ENCODE data around the gene CHSY3.

Gene CHSY3

DNA sequence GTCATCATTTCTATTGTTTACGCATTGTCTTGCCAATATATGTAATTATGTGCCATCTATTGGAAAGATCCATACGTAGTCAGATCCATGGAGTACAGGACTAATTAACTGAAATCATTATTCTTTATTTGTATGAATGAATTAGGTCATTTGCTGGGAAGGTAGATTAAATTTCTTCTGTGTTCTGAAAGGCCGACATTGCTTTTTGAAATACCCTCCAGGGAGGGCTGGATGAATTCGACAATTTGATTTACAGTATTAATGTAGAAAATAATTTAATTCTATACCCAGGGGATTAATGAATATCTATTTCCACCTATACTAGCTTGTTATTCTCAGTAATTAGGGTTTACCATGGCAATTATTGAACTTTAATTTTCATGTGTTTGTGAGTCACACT, 117.6 kb downstream of the CHSY3 start:
- DNase-seq (ENCODE audit: low spot score) (no peak), FAIRE-seq (no peak)

DNA sequence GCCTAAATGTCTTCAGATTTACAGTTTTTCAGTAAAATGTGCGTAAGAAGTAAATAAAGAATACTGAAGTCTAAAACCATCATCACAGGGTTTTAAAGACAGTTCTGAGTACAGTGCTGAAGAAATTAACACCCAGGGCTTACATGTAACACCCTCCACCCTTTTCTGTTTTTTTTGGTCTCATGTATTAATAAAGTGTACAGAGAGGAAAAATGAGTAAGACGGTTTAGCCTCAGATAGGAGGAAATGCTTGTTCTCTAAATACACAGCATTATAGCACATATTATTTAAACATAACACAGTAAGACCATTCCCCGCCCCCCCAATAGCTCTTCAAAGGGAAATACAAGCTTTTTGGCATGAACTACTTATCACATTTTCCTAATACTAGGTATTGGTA, 119.3 kb downstream of the CHSY3 start:
- no peak for DNase-seq (ENCODE audit: low spot score)

DNA sequence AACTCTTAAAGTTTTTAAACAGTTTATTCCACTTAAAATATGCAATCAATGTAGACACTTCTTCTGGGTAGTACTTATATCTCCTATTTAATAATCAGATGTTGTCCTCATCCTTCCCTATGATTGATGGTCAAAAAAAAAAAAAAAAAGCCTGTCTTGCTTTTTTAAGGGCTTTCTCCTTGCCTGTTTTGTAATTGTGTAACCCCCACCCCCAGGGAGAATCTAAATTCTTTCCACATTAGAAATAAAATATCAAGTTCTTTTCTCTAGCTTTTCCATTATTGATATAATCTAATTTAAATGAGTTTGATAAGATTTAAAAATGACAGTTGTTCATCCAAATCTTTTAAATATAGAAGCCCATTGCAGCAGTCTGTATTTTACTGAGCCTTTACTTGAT, 119.7 kb downstream of the CHSY3 start:
- FAIRE-seq (no peak), DNase-seq (ENCODE audit: low spot score) (no peak)

More for the DNA sequence above, 119.3 kb downstream of the CHSY3 start:
- FAIRE-seq = no peak

DNA sequence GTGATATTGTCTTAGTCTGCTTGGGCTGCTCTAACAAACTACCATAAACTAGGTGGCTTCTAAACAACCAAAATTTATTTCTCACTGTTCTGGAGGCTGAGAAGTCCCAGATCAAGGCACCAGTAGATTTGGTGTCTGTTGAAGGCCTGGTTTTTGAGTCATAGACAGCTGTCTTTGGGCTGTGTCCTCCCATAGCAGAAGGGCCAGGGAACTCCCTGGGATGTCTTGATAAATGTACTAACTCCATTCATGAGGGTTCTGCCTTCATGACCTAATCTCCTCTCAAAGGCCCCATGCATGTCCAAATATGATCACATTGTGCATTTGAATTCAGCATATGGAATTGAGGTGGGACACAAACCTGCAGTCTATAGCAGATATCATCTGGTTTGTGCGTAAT, 121.2 kb downstream of the CHSY3 start:
- DNase-seq (ENCODE audit: low spot score) = no peak
- no peak for FAIRE-seq

DNA sequence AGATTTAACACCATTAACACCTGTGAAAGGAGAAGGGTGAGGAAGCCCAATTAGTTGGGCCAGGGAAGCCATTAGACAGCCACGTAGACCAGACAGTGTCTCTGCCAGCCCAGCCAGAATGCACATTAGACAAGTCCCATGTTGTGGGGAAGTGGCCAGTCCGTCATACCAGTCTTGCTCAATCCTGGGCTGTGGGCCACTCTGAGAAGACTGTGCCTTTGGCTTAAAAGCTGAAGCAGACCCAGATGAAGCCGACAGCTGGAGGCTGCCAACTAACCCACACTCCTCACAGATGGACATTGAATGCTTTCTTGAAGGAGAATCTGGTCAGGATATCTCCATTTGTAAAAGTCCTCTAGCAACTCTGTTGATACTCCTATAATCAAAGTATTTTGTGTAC, 128.5 kb downstream of the CHSY3 start:
- DNase-seq (ENCODE audit: low spot score) (no peak), FAIRE-seq (no peak)

DNA sequence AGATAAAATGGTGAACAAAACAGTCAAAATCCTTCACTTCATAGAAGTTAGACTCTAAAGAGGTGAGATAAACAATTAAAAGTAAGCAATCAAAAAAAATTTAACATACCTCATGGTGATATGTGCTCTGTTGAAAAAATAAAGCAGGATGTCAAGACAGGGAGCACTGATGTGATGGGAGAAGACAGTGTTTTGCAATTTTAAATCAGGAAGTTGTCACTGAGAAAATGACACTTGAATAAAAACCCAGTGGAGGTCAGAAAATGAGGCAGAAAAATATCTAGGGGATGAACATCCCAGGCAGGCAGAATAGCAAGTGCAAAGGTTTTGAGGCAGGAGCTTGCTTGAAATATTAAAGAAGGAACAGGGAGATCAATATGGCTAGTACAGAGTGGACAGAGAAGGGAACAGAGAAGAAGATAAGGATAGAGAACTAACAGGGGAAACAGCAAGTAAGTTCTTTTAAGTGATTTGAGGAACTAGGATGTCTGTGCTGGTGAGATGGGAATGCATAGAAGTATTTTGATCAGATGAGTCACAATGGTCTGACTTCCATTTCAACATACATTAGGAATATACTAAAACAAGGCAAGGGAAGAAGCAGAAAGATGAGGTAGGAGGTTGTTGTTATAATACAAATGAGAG, 130.4 kb downstream of the CHSY3 start:
- DNase-seq (ENCODE audit: low spot score) (no peak), FAIRE-seq (no peak)

DNA sequence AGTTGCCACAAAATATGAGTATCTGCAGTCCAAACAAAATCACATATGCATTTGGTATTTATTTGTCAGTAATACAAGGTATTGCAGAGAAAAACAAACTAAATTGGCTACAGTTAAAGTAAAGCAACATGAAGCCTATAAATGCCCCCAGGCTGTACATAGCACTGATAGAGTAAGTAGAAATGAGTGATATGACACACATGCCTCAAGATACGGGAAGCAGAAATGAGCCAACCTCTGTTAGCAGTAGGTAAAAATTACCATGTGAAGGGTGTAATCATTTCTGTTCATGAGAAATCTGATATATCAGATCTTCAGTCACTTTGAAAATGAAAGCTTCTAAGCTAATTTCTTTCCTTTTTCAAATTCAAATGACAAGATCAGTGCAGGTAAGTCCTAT, 131.1 kb downstream of the CHSY3 start:
- no peak for DNase-seq (ENCODE audit: low spot score)
- FAIRE-seq = no peak

DNA sequence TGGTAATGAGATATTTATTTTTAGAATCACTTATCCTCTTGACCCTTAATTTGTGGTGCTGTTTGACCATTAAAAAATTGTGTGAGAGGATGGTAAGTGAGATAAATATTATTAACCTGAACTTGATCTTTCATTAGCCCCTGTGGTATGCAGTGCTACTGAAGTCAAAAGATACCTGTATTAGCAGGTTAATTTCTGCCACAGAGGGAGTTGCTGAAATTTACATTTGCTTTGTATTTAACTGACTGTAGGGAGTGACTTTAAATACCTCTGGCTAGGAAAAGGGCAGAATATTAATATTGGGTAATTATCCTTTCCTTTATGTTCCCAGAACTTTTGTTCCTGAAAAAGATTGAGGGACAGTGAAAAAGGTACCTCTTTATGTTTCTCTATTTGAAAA, 133.6 kb downstream of the CHSY3 start:
- DNase-seq (ENCODE audit: low spot score) (no peak), FAIRE-seq (no peak)

DNA sequence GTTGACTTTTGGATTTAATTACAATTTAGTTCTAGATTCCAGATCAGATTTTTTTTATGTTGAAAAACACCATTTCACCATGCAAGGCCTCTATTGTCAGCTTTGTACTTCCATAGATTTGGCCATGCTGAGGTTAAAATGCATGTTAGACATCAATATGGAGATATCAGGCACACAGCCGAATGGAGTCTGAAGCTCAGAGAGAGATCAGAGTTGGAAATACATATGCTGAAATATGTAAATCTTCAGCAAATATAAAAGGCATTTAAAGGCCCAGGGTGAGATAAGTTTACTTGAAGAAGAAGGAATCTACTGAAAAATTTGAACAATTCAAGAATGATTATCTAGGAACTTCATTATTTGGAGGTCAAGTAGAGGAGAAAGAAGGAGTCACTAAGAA, 139.6 kb downstream of the CHSY3 start:
- DNase-seq (ENCODE audit: low spot score) (no peak), FAIRE-seq (no peak)

DNA sequence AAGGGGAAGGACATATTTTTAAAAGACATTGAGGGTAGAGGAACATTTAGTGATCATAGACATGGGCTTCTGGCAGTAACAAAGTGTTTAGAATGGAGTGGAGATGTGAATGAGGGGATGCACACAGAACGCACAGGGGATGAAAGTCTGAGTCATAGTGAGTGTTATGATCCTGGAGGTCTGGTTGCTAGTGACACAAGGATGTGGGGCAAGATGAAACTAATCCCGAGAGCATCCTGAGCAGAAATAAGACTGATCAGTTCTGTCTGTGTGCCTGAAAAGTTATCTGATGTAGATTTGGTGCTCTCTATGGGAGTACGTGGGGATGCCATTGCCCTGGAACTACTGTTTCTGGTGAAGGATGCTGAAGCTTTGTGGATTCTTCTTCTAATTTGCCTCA, 141.1 kb downstream of the CHSY3 start:
- peak; percentile 25 for DNase-seq (ENCODE audit: low spot score)
- no peak for FAIRE-seq

DNA sequence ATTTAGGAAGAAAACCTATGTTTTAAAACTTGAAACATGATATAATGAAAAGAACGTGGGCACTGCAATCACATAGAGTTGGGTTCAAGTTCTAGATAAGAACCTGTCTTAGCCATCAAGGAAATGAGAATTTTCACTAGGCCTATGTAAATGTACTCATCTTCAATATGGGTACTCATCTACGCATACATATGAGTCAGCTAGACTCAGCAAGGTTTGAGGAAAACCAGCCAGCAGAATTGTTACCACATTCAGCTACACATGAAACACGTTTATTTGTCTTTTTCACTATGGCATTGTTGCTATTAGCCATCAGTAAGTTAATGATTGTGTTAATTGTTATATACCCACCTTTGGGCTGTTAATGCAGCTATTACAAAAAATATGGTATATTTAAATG, 146.3 kb downstream of the CHSY3 start:
- FAIRE-seq = no peak
- no peak for DNase-seq (ENCODE audit: low spot score)

DNA sequence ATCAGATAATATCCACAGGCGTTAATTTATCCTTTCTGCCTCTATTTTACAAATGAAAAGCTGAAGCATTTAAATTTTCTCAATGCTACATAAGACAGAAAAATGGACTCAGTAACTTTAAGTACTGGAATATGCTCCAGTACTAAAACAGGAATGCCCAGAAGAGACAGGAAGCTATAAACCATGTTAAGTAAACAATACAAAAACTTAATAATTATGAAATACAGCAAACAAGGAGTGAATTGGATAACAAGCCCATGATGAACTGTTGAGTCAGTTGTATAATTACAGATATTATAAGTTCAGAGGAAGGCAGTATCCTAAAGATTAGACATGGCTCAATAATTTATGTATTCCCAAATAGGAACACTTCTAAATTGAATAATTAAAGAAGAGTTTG, 148.5 kb downstream of the CHSY3 start:
- DNase-seq (ENCODE audit: low spot score) (no peak), FAIRE-seq (no peak)

DNA sequence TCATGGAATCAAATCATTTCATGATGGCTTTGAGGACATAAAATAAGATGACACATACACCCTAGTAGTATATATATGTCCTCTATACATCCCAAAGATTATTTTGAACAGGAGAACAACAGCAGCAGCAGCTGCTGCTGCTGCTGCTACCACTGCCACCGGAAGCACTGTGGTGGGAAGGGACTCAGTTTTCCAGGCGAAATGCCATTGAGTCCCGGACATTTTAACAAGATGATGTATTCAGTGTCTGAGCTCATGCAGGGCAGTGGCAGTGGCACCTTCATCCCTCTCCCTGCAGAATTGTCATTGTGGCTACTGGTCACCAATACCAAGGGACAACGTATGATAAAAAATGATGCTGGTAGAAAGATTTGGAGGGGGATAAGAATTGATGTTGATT, 151.3 kb downstream of the CHSY3 start:
- no peak for FAIRE-seq
- no peak for DNase-seq (ENCODE audit: low spot score)

DNA sequence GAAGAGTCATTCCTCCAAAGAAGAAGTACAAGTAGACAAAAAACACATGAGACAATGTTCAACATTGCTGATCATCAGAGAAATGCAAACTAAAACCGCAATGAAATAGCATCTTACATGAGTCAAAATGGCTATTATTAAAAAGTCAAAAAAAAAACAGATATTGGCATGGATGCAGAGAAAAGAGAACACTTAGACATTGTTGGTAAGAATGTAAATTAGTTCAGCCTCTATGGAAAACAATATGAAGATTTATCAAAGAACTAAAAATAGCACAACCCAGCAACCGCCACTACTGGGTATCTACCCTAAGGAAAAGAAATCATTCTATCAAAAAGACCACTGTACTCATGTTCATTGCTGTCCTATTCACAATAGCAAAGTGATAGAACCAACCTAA, 157.5 kb downstream of the CHSY3 start:
- DNase-seq (ENCODE audit: low spot score) (no peak), FAIRE-seq (no peak)

DNA sequence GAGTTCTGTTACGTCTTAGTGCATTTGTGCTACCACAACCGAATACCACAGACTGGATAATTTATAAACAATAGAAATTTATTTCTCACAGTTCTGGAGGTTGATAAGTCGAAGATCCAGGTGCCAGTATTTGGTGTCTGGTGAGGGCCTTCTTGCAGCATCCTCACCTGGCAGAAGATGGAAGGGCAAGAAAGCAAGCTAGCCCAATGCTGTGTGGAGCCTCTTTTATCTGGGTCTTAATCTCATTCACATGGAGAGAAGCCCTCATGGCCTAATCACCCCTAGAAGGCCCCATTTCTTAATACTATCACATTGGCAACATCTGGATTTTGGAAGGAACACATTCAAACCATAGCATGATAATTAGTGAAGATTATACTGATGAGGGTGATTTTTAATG, 159.3 kb downstream of the CHSY3 start:
- FAIRE-seq (no peak), DNase-seq (ENCODE audit: low spot score) (no peak)

DNA sequence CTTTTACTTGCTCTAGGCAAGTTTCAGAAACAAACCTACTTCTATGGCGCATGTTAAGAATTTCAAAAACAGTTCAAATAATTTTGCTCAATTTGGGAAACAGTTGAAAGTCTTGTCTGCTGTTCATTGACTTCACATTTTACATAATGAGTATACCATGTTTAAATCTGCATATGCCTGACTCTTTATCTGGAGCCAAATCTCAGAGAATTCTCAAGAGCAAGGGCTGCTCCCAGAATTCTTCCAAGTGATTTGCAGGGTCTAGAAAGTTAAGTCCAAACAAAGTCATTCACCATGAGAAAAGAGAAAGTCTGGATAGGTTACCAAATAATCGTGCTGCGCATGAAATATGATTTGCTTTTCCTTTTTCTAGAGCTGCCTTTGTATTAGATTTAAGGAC, 160.2 kb downstream of the CHSY3 start:
- DNase-seq (ENCODE audit: low spot score) = no peak
- no peak for FAIRE-seq

DNA sequence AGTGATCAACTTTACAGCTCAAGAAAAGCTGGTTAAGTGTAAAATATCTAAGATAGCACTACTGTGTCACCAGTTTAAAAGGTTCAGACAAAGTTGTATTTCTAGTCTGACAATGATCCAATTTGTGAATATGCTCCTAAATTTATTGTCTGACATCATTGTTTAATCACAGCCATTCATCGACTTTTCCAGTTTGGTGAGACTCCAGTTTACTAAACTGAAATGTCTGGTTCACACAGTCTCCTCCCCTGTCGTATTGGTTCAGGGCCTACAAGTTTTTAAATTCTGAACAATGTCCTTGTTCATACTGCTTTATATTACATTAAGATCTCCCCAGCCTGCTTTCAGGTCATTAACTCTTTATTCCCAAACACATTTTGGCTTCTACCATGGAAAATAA, 161.4 kb downstream of the CHSY3 start:
- no peak for FAIRE-seq

DNA sequence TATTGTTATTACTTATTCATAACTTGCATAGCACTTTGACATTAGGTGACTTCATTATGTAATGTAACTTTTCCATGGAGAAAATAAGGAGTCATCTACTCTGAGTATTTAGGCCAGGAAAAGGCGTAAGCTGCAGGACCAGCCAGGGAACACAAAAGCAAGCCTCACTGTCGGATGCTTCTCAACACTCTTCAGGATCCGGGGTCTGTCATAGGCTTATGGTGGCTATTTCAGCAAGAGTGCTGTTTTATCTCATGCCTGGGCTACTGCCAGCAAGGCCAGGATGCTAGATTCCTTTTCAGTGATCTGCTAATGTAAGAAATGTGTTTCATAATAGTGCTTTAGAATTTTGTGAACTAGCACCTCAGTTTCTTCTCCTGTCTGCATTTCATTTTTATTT, 162.4 kb downstream of the CHSY3 start:
- no peak for FAIRE-seq
- DNase-seq (ENCODE audit: low spot score) = no peak

More for the DNA sequence above, 161.4 kb downstream of the CHSY3 start:
- no peak for DNase-seq (ENCODE audit: low spot score)

DNA sequence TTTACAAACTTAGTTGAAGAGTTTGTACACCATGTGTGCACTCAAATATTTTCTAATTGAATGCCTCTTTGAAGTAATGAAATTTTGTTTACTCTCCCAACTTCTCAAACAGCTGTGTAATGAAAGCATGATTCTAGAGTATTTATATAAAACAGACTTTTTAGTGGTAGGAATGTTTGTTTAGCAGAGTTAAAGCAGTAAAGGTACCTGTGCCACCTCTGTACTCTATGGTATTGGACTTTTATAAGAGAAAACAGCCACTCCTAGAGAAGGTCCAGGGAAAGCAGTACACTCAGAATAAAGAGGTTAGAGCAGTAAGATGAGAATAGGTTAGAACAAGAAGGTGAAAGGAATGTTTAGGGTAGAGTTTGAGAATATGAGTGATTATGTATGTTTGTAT, 163.1 kb downstream of the CHSY3 start:
- DNase-seq (ENCODE audit: low spot score) (no peak), FAIRE-seq (no peak)

DNA sequence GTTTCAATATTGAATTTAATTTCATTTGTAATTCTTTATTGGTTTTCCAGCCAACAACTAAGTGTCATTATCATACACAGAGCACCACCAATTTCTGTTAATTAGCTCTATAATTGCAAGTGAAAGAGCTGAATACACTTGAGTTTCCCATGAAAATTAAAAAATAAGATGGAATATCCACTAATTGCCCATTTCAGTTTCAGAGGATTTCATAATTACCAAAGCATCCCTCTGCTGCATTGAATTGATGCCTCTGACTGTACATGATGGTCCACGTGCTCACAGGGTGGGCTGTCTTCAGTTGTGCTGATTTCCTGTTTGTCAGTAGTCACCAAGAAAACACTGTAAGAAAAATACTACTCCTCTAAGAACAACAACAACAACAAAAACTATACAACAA, 163.8 kb downstream of the CHSY3 start:
- FAIRE-seq (no peak), DNase-seq (ENCODE audit: low spot score) (no peak)

DNA sequence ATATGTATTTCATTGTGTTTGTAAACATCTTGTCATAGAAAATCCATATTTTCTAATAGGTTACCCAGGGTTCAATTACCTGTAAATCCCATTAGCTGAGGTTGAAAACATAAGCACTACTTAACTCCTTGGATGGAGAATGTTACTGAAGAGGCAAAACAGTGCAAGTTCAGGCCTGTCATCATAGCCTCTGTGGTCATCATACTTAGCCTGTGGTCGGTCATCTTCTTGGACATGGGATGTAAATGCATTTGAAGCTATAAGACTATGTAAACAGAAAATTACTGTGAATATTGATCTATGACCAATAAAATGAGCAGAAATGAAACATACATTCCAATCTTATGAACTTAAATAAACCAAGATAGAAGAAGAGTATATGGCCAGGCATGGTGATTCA, 164.7 kb downstream of the CHSY3 start:
- no peak for DNase-seq (ENCODE audit: low spot score)
- no peak for FAIRE-seq

DNA sequence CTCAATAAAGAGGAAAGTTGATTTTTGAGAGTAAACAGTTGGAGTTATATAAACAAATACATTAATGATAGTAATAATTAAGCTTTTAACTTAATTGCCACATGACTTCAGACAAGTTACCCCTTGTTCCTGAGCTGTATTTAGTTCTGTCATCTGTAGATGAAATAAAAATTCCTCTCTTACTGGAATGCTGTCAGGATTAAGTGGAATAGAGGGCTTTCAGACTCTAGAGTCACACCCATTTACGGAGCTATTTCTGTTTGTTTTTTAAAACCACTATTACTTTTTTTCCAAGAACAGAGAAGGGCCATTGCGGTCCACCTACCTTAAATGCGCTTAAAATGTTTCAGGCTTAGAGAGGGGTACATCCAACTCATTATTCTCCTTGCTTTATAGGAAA, 170.6 kb downstream of the CHSY3 start:
- FAIRE-seq (no peak), DNase-seq (ENCODE audit: low spot score) (no peak)

DNA sequence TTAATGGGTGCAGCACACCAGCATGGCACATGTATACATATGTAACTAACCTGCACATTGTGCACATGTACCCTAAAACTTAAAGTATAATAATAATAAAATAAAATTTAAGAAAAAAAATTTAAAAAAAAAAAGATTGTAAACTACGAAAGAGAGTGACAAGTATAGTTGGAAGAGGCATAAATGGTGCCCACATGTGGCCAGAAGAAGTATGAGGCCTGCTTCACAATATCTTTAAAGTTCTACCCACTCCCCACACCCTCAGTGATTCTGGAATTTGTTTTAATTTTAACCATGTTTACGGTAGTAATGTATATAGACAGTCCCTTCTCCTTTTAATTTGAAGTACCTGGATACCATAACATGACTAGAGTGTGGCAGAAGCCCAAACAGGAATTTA, 172.7 kb downstream of the CHSY3 start:
- no peak for FAIRE-seq
- no peak for DNase-seq (ENCODE audit: low spot score)

DNA sequence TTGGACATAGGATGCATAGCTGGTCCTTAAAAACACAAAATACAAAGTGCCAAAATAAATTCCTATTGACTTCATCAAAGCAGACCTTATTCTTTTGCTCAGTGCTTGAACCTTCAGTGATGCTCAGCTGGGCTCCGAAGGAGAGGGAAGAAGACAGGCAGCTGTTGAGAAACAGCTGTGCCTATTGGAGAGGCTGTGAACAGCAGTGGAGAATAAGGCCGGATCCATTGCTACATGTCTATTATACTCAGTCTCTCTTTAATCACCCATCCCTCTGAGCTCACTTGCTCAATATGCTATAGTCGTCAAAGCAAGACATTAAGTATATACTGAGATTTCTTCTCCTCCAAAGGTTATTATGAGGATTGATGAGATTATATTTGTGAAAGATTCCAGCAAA, 174.4 kb downstream of the CHSY3 start:
- FAIRE-seq = no peak
- no peak for DNase-seq (ENCODE audit: low spot score)

Measured in RCC 7860 (cell line).